D341Med (cell line): ENCODE data around the gene LRRC37A3.
"Not testable (repeated sequence)": the region's sequence is repeated elsewhere in the genome, so short reads cannot be mapped to it uniquely, and the experiment has no call there.

Experiments
- DNase-seq: peaks from one replicate; pipeline ENCODE4 v3.0.0; 2012; ENCODE audit warnings: low spot score

The LRRC37A3 gene

GRCh38 chr17:64919289-64920025, at the start of gene LRRC37A3:
LRRC37A3 (minus strand) TSS chr17:64919478; CDS start chr17:64897257, 22,221 bp downstream.
- not testable (repeated sequence) for DNase-seq

- peak; percentile 72 for DNase-seq
Measured at GRCh38 chr17:64965873-64966287, 46.6 kb upstream of the LRRC37A3 start.

GRCh38 chr17:64965256-64965872, 46.1 kb upstream of the LRRC37A3 start:
- not testable (repeated sequence) for DNase-seq

GRCh38 chr17:64964796-64965195, 45.5 kb upstream of the LRRC37A3 start:
- no peak for DNase-seq

- DNase-seq: not testable (repeated sequence)
Measured at GRCh38 chr17:64963814-64964213, 44.5 kb upstream of the LRRC37A3 start.

GRCh38 chr17:64961563-64962378, 42.5 kb upstream of the LRRC37A3 start:
- DNase-seq: not testable (repeated sequence)

- no peak for DNase-seq
Measured at GRCh38 chr17:64951877-64952276, 32.6 kb upstream of the LRRC37A3 start.

GRCh38 chr17:64950871-64951270, 31.6 kb upstream of the LRRC37A3 start:
- DNase-seq: no peak

- no peak for DNase-seq
Measured at GRCh38 chr17:64947152-64947551, 27.9 kb upstream of the LRRC37A3 start.

GRCh38 chr17:64941761-64942160, 22.5 kb upstream of the LRRC37A3 start:
- DNase-seq: no peak

- no peak for DNase-seq
Measured at GRCh38 chr17:64941045-64941444, 21.8 kb upstream of the LRRC37A3 start.

GRCh38 chr17:64940055-64940454, 20.8 kb upstream of the LRRC37A3 start:
- no peak for DNase-seq

GRCh38 chr17:64938925-64939474, 19.7 kb upstream of the LRRC37A3 start:
- DNase-seq: peak; percentile 82

- DNase-seq: no peak
Measured at GRCh38 chr17:64938290-64938689, 19.0 kb upstream of the LRRC37A3 start.

GRCh38 chr17:64936117-64936516, 16.8 kb upstream of the LRRC37A3 start:
- DNase-seq: no peak

- DNase-seq: not testable (repeated sequence)
Measured at GRCh38 chr17:64934284-64934778, 15.1 kb upstream of the LRRC37A3 start.

GRCh38 chr17:64932850-64933249, 13.6 kb upstream of the LRRC37A3 start:
- not testable (repeated sequence) for DNase-seq

GRCh38 chr17:64930374-64930773, 11.1 kb upstream of the LRRC37A3 start:
- not testable (repeated sequence) for DNase-seq

GRCh38 chr17:64929419-64930209, 10.3 kb upstream of the LRRC37A3 start:
- DNase-seq: not testable (repeated sequence)

GRCh38 chr17:64928701-64929100, 9.4 kb upstream of the LRRC37A3 start:
- not testable (repeated sequence) for DNase-seq

GRCh38 chr17:64927444-64927843, 8.2 kb upstream of the LRRC37A3 start:
- DNase-seq: not testable (repeated sequence)
